ENCODE data around the gene PTCD1. TPM values are rescaled to one million over a fixed set of nuclear protein-coding genes. Genes with fewer than 3 reads are reported as not detected.

The PTCD1 gene
- total and polyA plus RNA-seq, 2 experiments from 2014 or later: 12.2 to 13.4 TPM

- H4K20me1 ChIP-seq (replicated peaks; ENCODE audit: insufficient read depth): peaks cover 10% of the 10 kb centered on the region
- peaks cover 92% of the 10 kb centered on the region for H3K36me3 Mint-ChIP-seq (ENCODE audit: low read depth)
- H3K79me2 ChIP-seq (replicated peaks; ENCODE audit: insufficient read depth): peaks cover 6% of the 10 kb centered on the region; the same call in 1 of the 2 replicates
- peaks cover 16% of the 10 kb centered on the region for H3K36me3 ChIP-seq (ENCODE audit: insufficient read depth)
- no peak overlapping the region for H3K27ac ChIP-seq (ENCODE audit: low read depth)
- H3K4me3 ChIP-seq: no peak overlapping the region
- no peaks in the 10 kb centered on the region for H3K9me3 Mint-ChIP-seq
- no peak for DNase-seq (ENCODE audit: low spot score)
- H3K4me1 Mint-ChIP-seq: no peaks in the 10 kb centered on the region
- no peak overlapping the region for H2AFZ ChIP-seq
- peaks cover 24% of the 10 kb centered on the region for H3K27me3 Mint-ChIP-seq (ENCODE audit: insufficient read depth, low read depth, poor library complexity)
- no peak for TF ChIP-seq STAT1 (IDR thresholded peaks at IDR 0.05; ENCODE audit: unreplicated experiment)
- TF ChIP-seq CREB1 (CRISPR knock-in tag; IDR thresholded peaks at IDR 0.05; ENCODE audit: low read depth): no peak
- no peak for TF ChIP-seq EZH2phosphoT487 (IDR thresholded peaks at IDR 0.05; ENCODE audit: unreplicated experiment)
- no peak for TF ChIP-seq POLR2AphosphoS5 (IDR thresholded peaks at IDR 0.05; ENCODE audit: low read depth)
- H3K4me2 ChIP-seq: no peak overlapping the region
- H3K27ac Mint-ChIP-seq: no peak overlapping the region
- ATAC-seq: no peak
- H3K4me1 ChIP-seq (ENCODE audit: insufficient read depth): no peaks in the 10 kb centered on the region
- H3K4me3 Mint-ChIP-seq: no peak overlapping the region
- H3K9me2 ChIP-seq (ENCODE audit: insufficient read depth): no peaks in the 10 kb centered on the region
- no peaks in the 10 kb centered on the region for H3K27me3 ChIP-seq (ENCODE audit: insufficient read depth)
- H3F3A ChIP-seq (replicated peaks; ENCODE audit: low read depth): peaks cover 28% of the 10 kb centered on the region
Measured at GRCh38 chr7:99453105-99453504, 14.5 kb upstream of the PTCD1 start.

- Histone ChIP-seq H2AFZ (no peak overlapping the region), H3K27me3 (ENCODE audit: insufficient read depth) (no peaks in the 10 kb centered on the region), H4K20me1 (replicated peaks; ENCODE audit: insufficient read depth) (peaks cover 10% of the 10 kb centered on the region), H3K4me2 (no peak overlapping the region), H3K9me2 (ENCODE audit: insufficient read depth) (no peaks in the 10 kb centered on the region), H3F3A (replicated peaks; ENCODE audit: low read depth) (peaks cover 22% of the 10 kb centered on the region), H3K4me3 (no peak overlapping the region), H3K36me3 (ENCODE audit: insufficient read depth) (peaks cover 16% of the 10 kb centered on the region), H3K27ac (ENCODE audit: low read depth) (no peak overlapping the region), H3K79me2 (replicated peaks; ENCODE audit: insufficient read depth) (0 out of 2 replicates have a peak, but pooled peaks cover 3% of the 10 kb centered on the region), H3K4me1 (ENCODE audit: insufficient read depth) (no peaks in the 10 kb centered on the region)
- H3K4me1 Mint-ChIP-seq: no peaks in the 10 kb centered on the region
- peaks cover 92% of the 10 kb centered on the region for H3K36me3 Mint-ChIP-seq (ENCODE audit: low read depth)
- no peak for ATAC-seq
- H3K27me3 Mint-ChIP-seq (ENCODE audit: insufficient read depth, low read depth, poor library complexity): peaks cover 26% of the 10 kb centered on the region
- no peak for DNase-seq (ENCODE audit: low spot score)
- H3K27ac Mint-ChIP-seq: no peak overlapping the region
- no peaks in the 10 kb centered on the region for H3K9me3 Mint-ChIP-seq
- H3K4me3 Mint-ChIP-seq: no peak overlapping the region
- TF ChIP-seq EZH2 (IDR thresholded peaks at IDR 0.05; ENCODE audit: low read depth, unreplicated experiment): no peak
- TF ChIP-seq CTCF (conservative IDR thresholded peaks at IDR 0.05; ENCODE audit: low read depth in 2 of 2): no peak
- no peak for TF ChIP-seq REST (IDR thresholded peaks at IDR 0.05; ENCODE audit: unreplicated experiment)
- TF ChIP-seq CREB1 (CRISPR knock-in tag; IDR thresholded peaks at IDR 0.05; ENCODE audit: low read depth): no peak
- TF ChIP-seq ETS1 (IDR thresholded peaks at IDR 0.05): no peak
- TF ChIP-seq NANOG (IDR thresholded peaks at IDR 0.05; ENCODE audit: borderline replicate concordance): no peak
- no peak for TF ChIP-seq STAT1 (IDR thresholded peaks at IDR 0.05; ENCODE audit: unreplicated experiment)
- no peak for TF ChIP-seq ZNF114 (CRISPR knock-in tag; IDR thresholded peaks at IDR 0.05)
- TF ChIP-seq ZNF331 (CRISPR knock-in tag; IDR thresholded peaks at IDR 0.05; ENCODE audit: low read depth): no peak
- TF ChIP-seq EZH2phosphoT487 (IDR thresholded peaks at IDR 0.05; ENCODE audit: unreplicated experiment): no peak
- no peak for TF ChIP-seq POLR2AphosphoS5 (IDR thresholded peaks at IDR 0.05; ENCODE audit: low read depth)
Measured at GRCh38 chr7:99452541-99452940, 13.9 kb upstream of the PTCD1 start.

Data from GM23338 (cell line).